Ureter (tissue), 1 donor: ENCODE results near the gene FZD2. TPM values are rescaled to one million over a fixed set of nuclear protein-coding genes. Genes with fewer than 3 reads are reported as not detected.

Experiments
- DNase-seq: peaks from one replicate; pipeline ENCODE4 v3.0.0-alpha.2; 2020; ENCODE audit warnings: low spot score
- total RNA-seq: library from RNA; stranded (reverse); gene quantifications from one replicate; pipeline ENCODE4 v1.2.4, GENCODE V29; 2023
- donor health status: DM: yes; HTN: yes; CAD: no.

Gene FZD2
- total RNA-seq, 1 donor from 2014 or later = 3.9 TPM

GRCh38 chr17:44607836-44608690 lies 50.8 kb downstream of the FZD2 start:
- no peak for DNase-seq

GRCh38 chr17:44608727-44609435 lies 51.6 kb downstream of the FZD2 start:
- no peak for DNase-seq

- DNase-seq = no peak
Observed at GRCh38 chr17:44610331-44610730, 53.0 kb downstream of the FZD2 start.

Other genes with a start within 250 kb of the FZD2 start
- 1.3 TPM for gene RUNDC3A, start 248.9 kb upstream of the FZD2 start, total RNA-seq
- gene SLC25A39, start 232.7 kb upstream of the FZD2 start, total RNA-seq = 135 TPM
- 341 TPM for gene GRN, start 212.2 kb upstream of the FZD2 start, total RNA-seq
- gene FAM171A2, start 193.6 kb upstream of the FZD2 start, total RNA-seq = 0.78 TPM
- gene ITGA2B, start 167.8 kb upstream of the FZD2 start, total RNA-seq = 1.1 TPM
- 66.5 TPM for gene GPATCH8, start 54.1 kb upstream of the FZD2 start, total RNA-seq
- gene MEIOC, start 99.0 kb downstream of the FZD2 start, total RNA-seq = not detected
- 17.4 TPM for gene CCDC43, start 132.3 kb downstream of the FZD2 start, total RNA-seq
- gene DBF4B, start 151.2 kb downstream of the FZD2 start, total RNA-seq = 4.9 TPM
- gene ADAM11, start 201.5 kb downstream of the FZD2 start, total RNA-seq = 2.2 TPM